ACC112 (cell line): Measurements from ENCODE around the gene STAT3.
"Not testable (repeated sequence)": the region's sequence is repeated elsewhere in the genome, so short reads cannot be mapped to it uniquely, and the experiment has no call there.

ENCODE experiments used
- H2AFZ ChIP-seq: fragments of 200-600 bp; sonication (generic); one replicate; pipeline ENCODE4 v1.6.0; 2017; ENCODE audit warnings: antibody characterized with exemption, low read length; ENCODE audit not compliant: unreplicated experiment
- H3K27ac ChIP-seq: fragments of 200-600 bp; sonication (generic); 2 replicates; pipeline ENCODE4 v1.5.1; 2014; ENCODE audit warnings: low read depth, mild to moderate bottlenecking, antibody characterized with exemption, low read length, moderate library complexity
- H3K27me3 ChIP-seq: fragments of 200-600 bp; sonication (generic); 2 replicates; pipeline ENCODE4 v1.6.1; 2014; ENCODE audit warnings: mild to moderate bottlenecking, antibody characterized with exemption, low read length, moderate library complexity, mixed read lengths; ENCODE audit not compliant: insufficient read depth
- H3K36me3 ChIP-seq: fragments of 200-600 bp; sonication (generic); 2 replicates; pipeline ENCODE4 v1.6.1; 2016; ENCODE audit warnings: mild to moderate bottlenecking, antibody characterized with exemption, low read length, moderate library complexity, mixed read lengths; ENCODE audit not compliant: insufficient read depth
- H3K4me1 ChIP-seq: fragments of 200-600 bp; sonication (generic); one replicate; pipeline ENCODE4 v1.6.1; 2016; ENCODE audit warnings: low read length, mixed read lengths; ENCODE audit not compliant: insufficient read depth, unreplicated experiment, control insufficient read depth
- H3K4me3 ChIP-seq: fragments of 200-600 bp; sonication (generic); 2 replicates; pipeline ENCODE4 v1.5.1; 2014; ENCODE audit warnings: mild to moderate bottlenecking, low read depth, low read length
- H3K79me2 ChIP-seq: fragments of 200-600 bp; sonication (generic); one replicate; pipeline ENCODE4 v1.6.0; 2016; ENCODE audit warnings: low read length; ENCODE audit not compliant: control insufficient read depth, unreplicated experiment, insufficient read depth

Gene STAT3

DNA sequence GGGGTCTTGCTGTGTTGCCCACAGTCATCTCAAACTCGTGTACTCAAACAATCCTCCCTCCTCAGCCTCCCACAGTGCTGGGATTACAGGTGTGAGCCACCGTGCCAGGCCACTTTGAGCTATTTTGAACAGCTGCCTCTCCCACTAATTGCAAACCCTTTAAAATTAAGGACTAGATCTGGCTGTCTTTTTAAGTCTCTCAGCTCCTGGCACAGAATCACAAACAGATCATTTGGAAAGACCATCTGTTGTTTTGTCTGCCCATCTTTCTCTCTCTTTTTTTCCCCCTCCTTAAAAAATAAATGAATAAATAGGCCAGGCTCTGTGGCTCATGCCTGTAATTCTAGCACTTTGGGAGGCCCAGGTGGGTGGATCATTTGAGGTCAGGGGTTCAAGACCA lies 10.9 kb upstream of the STAT3 start:
- H3K27me3 ChIP-seq: no peaks in the 10 kb centered on the region
- no peak overlapping the region for H2AFZ ChIP-seq
- peaks cover 4% of the 10 kb centered on the region; the same call in 1 of the 2 replicates for H3K36me3 ChIP-seq
- no peak overlapping the region for H3K4me3 ChIP-seq
- peaks cover 23% of the 10 kb centered on the region for H3K4me1 ChIP-seq
- H3K27ac ChIP-seq: no peak overlapping the region
- peaks cover 22% of the 10 kb centered on the region for H3K79me2 ChIP-seq

DNA sequence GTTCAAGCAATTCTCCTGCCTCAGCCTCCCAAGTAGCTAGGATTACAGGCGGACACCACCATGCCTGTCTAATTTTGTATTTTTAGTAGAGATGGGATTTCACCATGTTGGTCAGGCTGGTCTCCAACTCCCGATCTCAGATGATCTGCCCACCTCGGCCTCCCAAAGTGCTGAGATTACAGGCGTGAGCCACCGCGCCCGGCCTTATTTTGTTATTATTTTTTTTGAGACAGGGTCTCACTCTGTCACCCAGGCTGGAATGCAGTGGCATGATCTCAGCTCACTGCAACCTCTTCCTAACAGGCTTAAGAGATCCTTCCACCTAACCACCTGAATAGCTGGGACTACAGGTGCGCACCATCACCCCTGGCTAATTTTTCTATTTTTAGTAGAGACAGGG lies 7.4 kb upstream of the STAT3 start:
- not testable (repeated sequence) for H3K4me1 ChIP-seq, H2AFZ ChIP-seq, H3K27ac ChIP-seq, H3K4me3 ChIP-seq, H3K36me3 ChIP-seq, H3K79me2 ChIP-seq, H3K27me3 ChIP-seq

DNA sequence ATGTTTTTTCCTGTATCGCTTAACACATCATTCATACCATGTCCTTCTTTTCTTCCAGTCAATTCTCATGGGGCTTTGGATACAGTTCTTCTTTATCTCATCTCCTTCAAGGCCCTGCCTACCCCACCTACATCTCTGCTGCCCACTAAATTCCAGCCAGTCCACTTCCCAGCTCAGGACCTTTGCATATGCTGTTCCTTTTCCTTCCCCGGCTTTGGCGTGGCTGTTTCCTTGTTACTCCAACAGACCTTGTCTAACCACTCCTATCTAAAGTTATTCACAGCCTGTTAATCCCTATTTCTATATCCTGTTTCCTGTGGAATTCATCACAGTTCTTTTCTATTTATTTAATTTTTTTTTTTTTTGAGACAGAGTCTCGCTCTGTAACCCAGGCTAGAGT lies 6.6 kb upstream of the STAT3 start:
- no peaks in the 10 kb centered on the region for H3K36me3 ChIP-seq
- H3K27me3 ChIP-seq: no peaks in the 10 kb centered on the region
- peaks cover 7% of the 10 kb centered on the region for H3K4me1 ChIP-seq
- H3K27ac ChIP-seq: no peak overlapping the region
- H2AFZ ChIP-seq: no peak overlapping the region
- no peak overlapping the region for H3K4me3 ChIP-seq
- no peaks in the 10 kb centered on the region for H3K79me2 ChIP-seq

DNA sequence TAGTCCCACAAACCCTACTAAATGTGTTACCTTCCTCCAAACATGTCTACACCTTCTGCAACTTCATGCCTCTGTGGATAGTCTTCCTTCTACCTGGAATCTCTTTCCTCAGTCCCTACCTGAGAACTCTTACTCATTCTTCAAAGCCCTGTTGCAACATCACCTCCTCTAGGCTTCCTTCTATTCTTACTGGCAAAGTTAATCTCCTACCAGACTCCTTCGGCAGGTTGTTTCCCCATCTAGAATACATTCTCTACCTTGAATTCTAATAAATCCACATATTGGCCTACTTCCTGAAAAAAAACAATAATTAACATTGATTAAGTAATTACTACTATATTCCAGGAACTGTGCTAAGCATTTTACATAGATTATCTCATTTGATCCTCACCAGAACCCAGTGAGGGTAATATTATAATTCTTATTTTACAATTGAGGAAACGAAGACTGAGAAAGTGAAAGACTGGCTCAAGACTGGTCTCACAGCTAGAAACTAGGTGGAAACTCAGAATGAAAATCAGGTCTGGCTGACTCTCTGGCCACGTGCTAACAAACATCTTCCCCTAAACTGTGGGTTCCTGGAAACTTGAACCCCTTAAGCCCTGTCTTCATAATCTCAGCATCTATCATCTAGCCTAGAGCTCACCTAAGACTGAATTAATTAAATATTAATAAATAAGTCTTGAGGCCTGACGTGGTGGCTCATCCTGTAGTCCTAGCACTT lies 4.6 kb upstream of the STAT3 start:
- H3K36me3 ChIP-seq: no peaks in the 10 kb centered on the region
- peaks cover 6% of the 10 kb centered on the region for H3K4me1 ChIP-seq
- H3K79me2 ChIP-seq: peaks cover 3% of the 10 kb centered on the region
- no peak overlapping the region for H3K4me3 ChIP-seq
- no peak overlapping the region for H2AFZ ChIP-seq
- no peaks in the 10 kb centered on the region for H3K27me3 ChIP-seq
- H3K27ac ChIP-seq: no peak overlapping the region

DNA sequence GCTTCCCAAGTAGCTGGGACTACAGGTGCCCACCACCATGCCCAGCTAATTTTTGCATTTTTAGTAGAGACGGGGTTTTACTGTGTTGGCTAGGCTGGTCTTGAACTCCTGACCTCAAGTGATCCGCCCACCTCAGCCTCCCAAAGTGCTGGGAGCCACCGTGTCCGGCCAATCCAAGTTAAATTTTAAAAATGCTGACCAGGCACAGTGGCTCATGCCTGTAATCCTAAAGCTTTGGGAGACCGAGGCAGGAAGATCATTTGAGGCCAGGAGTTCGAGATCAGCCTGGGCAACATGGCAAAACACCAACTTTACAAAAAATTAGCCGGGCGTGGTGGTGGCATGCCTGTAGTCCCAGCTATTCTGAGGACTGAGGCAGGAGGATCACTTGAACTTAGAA lies 3.2 kb upstream of the STAT3 start:
- H3K79me2 ChIP-seq: peaks cover 17% of the 10 kb centered on the region
- H3K36me3 ChIP-seq, H2AFZ ChIP-seq, H3K4me3 ChIP-seq, H3K4me1 ChIP-seq, H3K27ac ChIP-seq, H3K27me3 ChIP-seq: not testable (repeated sequence)

DNA sequence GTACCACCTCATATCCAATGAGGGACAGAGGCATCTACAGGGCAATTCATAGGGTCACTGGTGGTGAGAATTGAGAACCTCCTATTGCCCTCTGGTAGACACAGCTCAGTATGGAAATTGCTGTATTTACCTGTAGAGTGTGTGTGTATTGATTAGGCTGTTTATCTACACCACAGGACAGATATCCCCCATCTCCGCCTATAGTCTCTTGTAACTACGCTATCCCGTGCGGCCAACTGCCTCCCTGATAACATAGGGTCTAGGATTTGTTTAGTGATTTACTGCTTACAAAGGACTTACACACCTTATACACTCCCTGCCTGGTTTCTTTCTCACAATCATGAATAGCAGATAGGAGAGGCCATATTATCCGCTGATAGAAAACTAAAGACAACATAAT lies 1.7 kb upstream of the STAT3 start:
- Histone ChIP-seq H3K36me3 (no peaks in the 10 kb centered on the region), H3K4me1 (peaks cover 11% of the 10 kb centered on the region), H2AFZ (no peak overlapping the region), H3K27me3 (no peaks in the 10 kb centered on the region), H3K79me2 (peaks cover 32% of the 10 kb centered on the region), H3K4me3 (no peak overlapping the region), H3K27ac (peak overlapping the region; percentile 88; the same call in 1 of the 2 replicates)

DNA sequence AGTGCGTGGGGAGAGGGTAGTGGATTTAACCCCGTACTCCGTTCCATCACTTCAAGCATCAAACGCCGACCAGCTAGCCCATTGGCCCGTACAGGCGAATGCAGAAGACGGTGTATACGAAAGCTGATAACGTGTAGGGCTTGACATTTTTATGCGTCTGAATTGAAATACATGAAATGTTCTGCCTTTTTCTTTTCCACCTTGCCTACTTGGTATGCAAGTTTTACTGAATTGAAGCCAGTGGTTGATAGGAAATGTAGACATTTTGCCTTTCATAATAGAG lies 834 bp upstream of the STAT3 start:
- peaks cover 41% of the 10 kb centered on the region for H3K79me2 ChIP-seq
- H3K27me3 ChIP-seq: no peaks in the 10 kb centered on the region
- H3K27ac ChIP-seq: peak overlapping the region; percentile 88
- H2AFZ ChIP-seq: peak overlapping the region; percentile 49
- H3K36me3 ChIP-seq: no peaks in the 10 kb centered on the region
- H3K4me3 ChIP-seq: peak overlapping the region; percentile 75
- peaks cover 11% of the 10 kb centered on the region for H3K4me1 ChIP-seq

DNA sequence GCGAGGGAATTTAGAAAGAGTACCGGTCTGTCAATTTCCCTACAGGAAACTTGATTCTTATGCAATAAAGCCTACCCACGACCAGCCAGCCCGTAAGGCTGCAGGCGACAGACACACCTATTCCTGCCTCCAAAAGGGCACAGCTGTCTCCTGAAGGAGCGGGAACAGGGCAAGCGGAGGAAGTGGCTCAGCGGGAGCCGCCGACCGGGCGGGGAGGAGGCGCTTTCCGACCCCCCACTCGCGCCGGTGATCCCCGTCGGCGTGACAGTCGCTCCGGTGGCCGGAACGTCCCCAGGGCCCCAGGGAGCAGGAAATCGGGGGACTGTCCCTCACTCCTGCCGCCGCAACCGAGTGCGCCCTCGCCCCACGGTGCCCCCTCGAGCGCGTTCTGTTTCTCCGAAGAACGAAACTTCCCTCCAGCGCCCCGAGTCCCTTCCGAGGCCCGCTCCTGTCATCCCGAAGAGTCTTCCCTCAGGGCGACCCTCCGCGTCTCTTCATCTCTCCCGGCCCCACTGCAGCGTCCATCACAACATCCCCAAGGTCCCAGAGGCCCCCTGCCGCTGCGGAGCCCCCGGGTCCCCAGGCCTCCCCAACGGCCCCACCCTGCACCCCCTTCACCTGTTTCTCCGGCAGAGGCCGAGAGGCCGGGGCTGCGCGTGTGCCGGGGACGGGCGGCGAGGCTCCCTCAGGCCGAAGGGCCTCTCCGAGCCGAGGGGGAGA lies 421 bp downstream of the STAT3 start:
- peaks cover 51% of the 10 kb centered on the region for H3K79me2 ChIP-seq
- no peaks in the 10 kb centered on the region for H3K27me3 ChIP-seq
- H3K4me1 ChIP-seq: peaks cover 11% of the 10 kb centered on the region
- peak overlapping the region; percentile 15 for H2AFZ ChIP-seq
- no peaks in the 10 kb centered on the region for H3K36me3 ChIP-seq
- H3K4me3 ChIP-seq: peak overlapping the region; percentile 84
- H3K27ac ChIP-seq: peak overlapping the region; percentile 85

DNA sequence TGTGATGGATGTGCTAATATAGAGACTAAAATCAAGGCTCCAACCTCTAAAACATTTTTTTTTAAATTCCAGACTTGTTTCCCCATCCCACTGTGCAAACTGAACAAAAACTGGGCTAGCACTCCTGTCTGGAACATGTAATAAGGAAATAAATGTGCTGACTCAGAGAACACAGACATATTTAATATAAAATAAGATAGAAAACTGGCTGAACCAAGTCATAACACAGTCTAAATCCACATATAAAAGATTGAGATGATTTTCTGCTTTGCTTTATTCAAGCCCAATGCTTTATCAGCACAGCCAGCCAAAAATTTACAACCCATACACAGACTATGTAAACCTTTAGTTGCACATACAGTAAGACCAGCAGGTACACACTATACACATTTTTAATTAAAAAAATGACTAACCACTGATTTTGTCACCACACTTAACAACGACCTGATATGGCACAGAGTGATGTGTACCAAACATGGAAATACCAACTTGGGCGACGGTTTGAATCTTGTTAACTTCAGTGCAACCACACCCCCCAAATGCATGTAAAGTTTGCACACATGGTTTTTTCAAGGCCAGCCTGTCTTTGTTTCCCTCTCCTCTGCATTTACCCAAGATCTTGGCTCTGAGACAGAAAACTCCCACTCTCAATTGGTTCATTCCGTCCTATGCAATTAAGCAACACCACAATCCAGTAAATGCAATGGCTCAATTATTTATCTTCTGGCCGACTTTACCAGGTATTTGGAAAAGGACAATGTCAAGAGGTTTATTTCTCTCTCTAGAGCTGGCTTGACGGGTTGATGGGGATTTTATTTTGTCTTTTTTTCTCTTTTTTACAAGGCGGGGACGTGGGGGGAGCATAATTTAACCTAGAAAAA lies 1.2 kb downstream of the STAT3 start:
- H3K27ac ChIP-seq: peak overlapping the region; percentile 85

DNA sequence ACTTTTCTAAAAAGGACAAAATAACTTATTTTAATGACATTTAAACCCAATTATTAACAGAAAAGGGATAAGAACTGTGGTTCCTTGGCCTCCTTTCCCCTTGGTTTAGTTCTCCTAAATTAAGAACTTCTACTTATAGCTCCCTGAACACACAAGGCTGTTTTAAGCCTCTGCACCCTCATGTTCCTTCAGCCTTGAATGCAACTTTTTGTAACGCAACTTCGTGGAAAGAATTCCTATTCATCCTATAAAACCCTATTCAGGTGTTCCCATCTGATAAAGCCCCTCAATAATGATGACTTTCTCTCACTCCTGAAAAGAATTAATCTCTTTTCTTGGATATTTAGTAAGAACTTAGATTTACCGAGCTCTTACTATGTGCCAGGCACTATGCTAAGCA lies 6.3 kb downstream of the STAT3 start:
- Histone ChIP-seq H3K36me3 (no peaks in the 10 kb centered on the region), H3K4me3 (no peak overlapping the region), H3K27ac (no peak overlapping the region), H2AFZ (no peak overlapping the region), H3K27me3 (no peaks in the 10 kb centered on the region), H3K4me1 (peaks cover 22% of the 10 kb centered on the region), H3K79me2 (peaks cover 95% of the 10 kb centered on the region)

More for the DNA sequence above, 1.2 kb downstream of the STAT3 start:
- peak overlapping the region; percentile 84 for H3K4me3 ChIP-seq
- H2AFZ ChIP-seq: no peak overlapping the region
- no peaks in the 10 kb centered on the region for H3K36me3 ChIP-seq
- H3K79me2 ChIP-seq: peaks cover 58% of the 10 kb centered on the region
- peaks cover 11% of the 10 kb centered on the region for H3K4me1 ChIP-seq
- H3K27me3 ChIP-seq: no peaks in the 10 kb centered on the region
